HEK293 (cell line): ENCODE measurements around the gene RAB22A.

Experiments
- CTCF ChIA-PET: fragments of 350-600 bp; formaldehyde crosslinking; extraction: SDS; loops from one replicate; lab custom pipeline; 2021; ENCODE audit warnings: antibody characterized with exemption; lab: Yijun Ruan, JAX
- POLR2A ChIA-PET: fragments of 300-600 bp; formaldehyde crosslinking; extraction: SDS; loops from one replicate; lab custom pipeline; 2020; ENCODE audit warnings: antibody characterized with exemption, inconsistent platforms; lab: Yijun Ruan, JAX
- H3K27ac ChIP-seq: fragments of 200-500 bp; sonication (Bioruptor generic); 2 replicates; pipeline ENCODE4 v1.5.1; 2014; ENCODE audit warnings: low read depth, low read length, control low read depth, inconsistent platforms; ENCODE audit errors: extremely low read depth
- H3K36me3 ChIP-seq, 2 experiments: fragments of 200-500 bp in 1 of 2; sonication (Bioruptor generic) in 1 of 2; 1 replicate in 1 of 2; 2 replicates in 1 of 2; pipeline ENCODE4 v1.5.1; 2014 to 2017; ENCODE audit warnings: inconsistent platforms in 2 of 2, low read length in 2 of 2; ENCODE audit not compliant: control insufficient read depth in 2 of 2, insufficient read depth in 1 of 2
- H3K4me1 ChIP-seq: fragments of 200-500 bp; sonication (Bioruptor generic); 2 replicates; pipeline ENCODE4 v1.5.1; 2014; ENCODE audit warnings: mild to moderate bottlenecking, low read length, inconsistent platforms; ENCODE audit not compliant: control insufficient read depth, insufficient read depth
- H3K4me3 ChIP-seq: 2 replicates; pipeline ENCODE4 v1.5.1; 2011; ENCODE audit warnings: low read depth, mild to moderate bottlenecking, control low read depth, low read length, moderate library complexity
- H3K9me3 ChIP-seq: fragments of 200-500 bp; sonication (Bioruptor generic); 2 replicates; pipeline ENCODE4 v1.5.1; 2014; ENCODE audit warnings: low read depth, low read length, inconsistent platforms; ENCODE audit not compliant: control insufficient read depth, insufficient read depth
- ATF2 ChIP-seq: fragments of 450-650 bp; formaldehyde crosslinking; IDR thresholded peaks from 2 replicates; pipeline ENCODE4 v1.5.1; 2016; ENCODE audit warnings: missing biosample characterization, missing genetic modification characterization, low read depth
- FEZF1 ChIP-seq: fragments of 450-650 bp; formaldehyde crosslinking; IDR thresholded peaks from 2 replicates; pipeline ENCODE4 v1.5.1; 2016; ENCODE audit warnings: missing biosample characterization, missing genetic modification characterization
- GLI4 ChIP-seq: fragments of 450-650 bp; formaldehyde crosslinking; IDR thresholded peaks from 2 replicates; pipeline ENCODE4 v1.5.1; 2016; ENCODE audit warnings: missing biosample characterization, missing genetic modification characterization
- INSM2 ChIP-seq: fragments of 450-650 bp; formaldehyde crosslinking; IDR thresholded peaks from 2 replicates; pipeline ENCODE4 v1.5.1; 2016; ENCODE audit warnings: missing biosample characterization, missing genetic modification characterization
- PRDM4 ChIP-seq: fragments of 450-650 bp; formaldehyde crosslinking; IDR thresholded peaks from 2 replicates; pipeline ENCODE4 v1.5.1; 2017; ENCODE audit warnings: missing biosample characterization, missing genetic modification characterization
- PRDM6 ChIP-seq: fragments of 450-650 bp; formaldehyde crosslinking; IDR thresholded peaks from 2 replicates; pipeline ENCODE4 v1.5.1; 2017; ENCODE audit warnings: missing biosample characterization, missing genetic modification characterization
- SETDB1 ChIP-seq: IDR thresholded peaks from one replicate; pipeline ENCODE4 v1.6.1; 2017; ENCODE audit warnings: mild to moderate bottlenecking, low read length, moderate library complexity, mixed read lengths; ENCODE audit not compliant: insufficient read length
- SP2 ChIP-seq: fragments of 450-650 bp; formaldehyde crosslinking; IDR thresholded peaks from 2 replicates; pipeline ENCODE4 v1.5.1; 2016; ENCODE audit warnings: missing biosample characterization, missing genetic modification characterization
- ZFHX2 ChIP-seq: fragments of 450-650 bp; formaldehyde crosslinking; conservative IDR thresholded peaks from 2 replicates; pipeline ENCODE4 v1.5.1; 2016; ENCODE audit warnings: missing biosample characterization, missing genetic modification characterization
- ZFP3 ChIP-seq: fragments of 450-650 bp; formaldehyde crosslinking; IDR thresholded peaks from 2 replicates; pipeline ENCODE4 v1.5.1; 2016; ENCODE audit warnings: low read depth, missing biosample characterization, missing genetic modification characterization
- ZFP37 ChIP-seq: fragments of 450-650 bp; formaldehyde crosslinking; IDR thresholded peaks from 2 replicates; pipeline ENCODE4 v1.5.1; 2016; ENCODE audit warnings: missing biosample characterization, missing genetic modification characterization
- ZNF530 ChIP-seq: fragments of 450-650 bp; formaldehyde crosslinking; IDR thresholded peaks from 2 replicates; pipeline ENCODE4 v1.5.1; 2016; ENCODE audit warnings: low read depth, missing biosample characterization, missing genetic modification characterization
- ZNF792 ChIP-seq: fragments of 450-650 bp; formaldehyde crosslinking; IDR thresholded peaks from 2 replicates; pipeline ENCODE4 v1.5.1; 2016; ENCODE audit warnings: missing biosample characterization, missing genetic modification characterization
- ZNF843 ChIP-seq: fragments of 450-650 bp; formaldehyde crosslinking; IDR thresholded peaks from 2 replicates; pipeline ENCODE4 v1.5.1; 2016; ENCODE audit warnings: missing biosample characterization, missing genetic modification characterization
- ZXDB ChIP-seq: fragments of 450-650 bp; formaldehyde crosslinking; IDR thresholded peaks from 2 replicates; pipeline ENCODE4 v1.5.1; 2016; ENCODE audit warnings: missing biosample characterization, missing genetic modification characterization

The RAB22A gene

GRCh38 chr20:58331961-58332551, 22.5 kb downstream of the RAB22A start:
- H3K9me3 ChIP-seq, result no peaks in the 10 kb centered on the region
- no peak overlapping the region for H3K27ac ChIP-seq
- H3K4me1 ChIP-seq, result peaks cover 8% of the 10 kb centered on the region; the same call in 1 of the 2 replicates
- no peaks in the 10 kb centered on the region for H3K36me3 ChIP-seq
- CTCF ChIA-PET, result no interaction called here
- no peak overlapping the region for H3K4me3 ChIP-seq
- TF ChIP-seq ZXDB (tag by site-specific recombination), result peak; percentile 64; the same call in 1 of the 2 replicates
- TF ChIP-seq PRDM4 (tag by site-specific recombination), result peak; percentile 21; the same call in 1 of the 2 replicates
- TF ChIP-seq PRDM6 (tag by site-specific recombination), result peak; percentile 66
- TF ChIP-seq ZNF530 (tag by site-specific recombination), result no peak
- TF ChIP-seq ZNF843 (tag by site-specific recombination), result peak; percentile 49; the same call in 1 of the 2 replicates
- no peak for TF ChIP-seq ATF2 (tag by site-specific recombination)
- peak; percentile 63 for TF ChIP-seq FEZF1 (tag by site-specific recombination)
- POLR2A ChIA-PET, result no interaction called here

GRCh38 chr20:58339741-58340140, 30.2 kb downstream of the RAB22A start:
- Histone ChIP-seq H3K27ac (no peak overlapping the region), H3K9me3 (no peaks in the 10 kb centered on the region), H3K4me3 (no peak overlapping the region), H3K4me1 (no peaks in the 10 kb centered on the region), H3K36me3 (peaks cover 0 to 5% of the 10 kb centered on the region in 2 experiments; a peak in 1 of 3 replicates)
- POLR2A ChIA-PET, result no interaction called here
- TF ChIP-seq ZFP37 (no peak), ZFP3 (tag by site-specific recombination) (no peak), INSM2 (no peak), SP2 (tag by site-specific recombination) (no peak), SETDB1 (no peak), ZFHX2 (tag by site-specific recombination) (no peak), PRDM4 (tag by site-specific recombination) (no peak), GLI4 (tag by site-specific recombination) (no peak), ZNF792 (tag by site-specific recombination) (no peak)
- CTCF ChIA-PET, result interaction anchor here (0.6 kb wide), 1 partner anchor 337 kb away, joined by 3 read pairs; no protein-coding TSS in a partner anchor
